HCT116 (cell line): Measurements from ENCODE around the gene KIF12. TPM values are rescaled to one million over a fixed set of nuclear protein-coding genes. Genes with fewer than 3 reads are reported as not detected.

Experiments
- ATAC-seq: fragments of 200-7000 bp; cut with Tn5 transposase; 2 replicates; pipeline ENCODE4 v1.9.1; 2020; ENCODE audit warnings: mild to moderate bottlenecking, moderate library complexity
- BruUV-seq: library from RNA; stranded (reverse); fragments of 400-500 nt; replicated peaks from 2 replicates; lab custom pipeline; 2021; lab: Mats Ljungman, UMichigan
- CTCF ChIA-PET: fragments of 300-600 bp; sonication (Branson Sonifier 250); formaldehyde crosslinking; loops from one replicate; lab custom pipeline; 2021; ENCODE audit warnings: antibody characterized with exemption; lab: Charles Lee
- POLR2A ChIA-PET: fragments of 300-600, 350-600 bp; sonication (Branson Sonifier 250); formaldehyde crosslinking; loops from one replicate; lab custom pipeline; 2021; ENCODE audit warnings: antibody characterized with exemption; lab: Charles Lee
- RAD21 ChIA-PET, 2 experiments: fragments of 300-600 bp; sonication (Branson Sonifier 250); formaldehyde crosslinking; loops; one replicate each; lab custom pipeline; 2023; ENCODE audit warnings: low total read pairs in 2 of 2; ENCODE audit not compliant: uncharacterized antibody in 2 of 2, unreplicated experiment in 2 of 2, low non-redundant PET in 1 of 2; lab: Charles Lee
- DNase-seq: peaks from one replicate; pipeline ENCODE4 v3.0.0-alpha.2; 2010; ENCODE audit warnings: low read depth, low spot score
- H2AFZ ChIP-seq: fragments of 200-600 bp; shearing (Covaris generic), sonication (generic); 2 replicates; pipeline ENCODE4 v1.6.1; 2017; ENCODE audit warnings: low read depth, mixed run types, mixed read lengths, antibody characterized with exemption, low read length; ENCODE audit not compliant: poor library complexity, severe bottlenecking
- H3K27ac ChIP-seq: 2 replicates; pipeline ENCODE4 v1.5.1; 2012; ENCODE audit warnings: low read depth, low read length
- H3K27me3 ChIP-seq: fragments of 200-600 bp; sonication (generic); 2 replicates; pipeline ENCODE4 v1.6.1; 2016; ENCODE audit warnings: mixed run types, low read length, mixed read lengths; ENCODE audit not compliant: insufficient read depth
- H3K36me3 ChIP-seq, 2 experiments: fragments of 200-500 bp in 1 of 2; fragments of 200-600 bp in 1 of 2; sonication (Bioruptor generic) in 1 of 2; sonication (generic) in 1 of 2; 2 replicates each; pipeline versions ENCODE4 v1.5.1 to v1.6.1; 2014 to 2016; ENCODE audit warnings: low read length in 2 of 2, inconsistent platforms in 1 of 2, mixed read lengths in 1 of 2, mixed run types in 1 of 2; ENCODE audit not compliant: insufficient read depth in 2 of 2, control insufficient read depth in 1 of 2
- H3K4me1 ChIP-seq, 2 experiments: fragments of 200-600 bp in 1 of 2; sonication (generic) in 1 of 2; 2 replicates each; pipeline versions ENCODE4 v1.5.1 to v1.6.1; 2012 to 2017; ENCODE audit warnings: low read length in 2 of 2, inconsistent platforms in 1 of 2, mild to moderate bottlenecking in 1 of 2, mixed read lengths in 1 of 2, mixed run types in 1 of 2, moderate library complexity in 1 of 2; ENCODE audit not compliant: insufficient read depth in 2 of 2, control insufficient read depth in 1 of 2
- H3K4me2 ChIP-seq: fragments of 200-600 bp; sonication (generic); 2 replicates; pipeline ENCODE4 v1.6.1; 2017; ENCODE audit warnings: mixed run types, low read length, mixed read lengths
- H3K4me3 ChIP-seq, 2 experiments: fragments of 200-600 bp in 1 of 2; sonication (generic) in 1 of 2; replicated peaks in 1 of 2; 2 replicates each; pipeline ENCODE4 v1.5.1; 2011 to 2016; ENCODE audit warnings: low read length in 2 of 2, control low read depth in 1 of 2, low read depth in 1 of 2, mild to moderate bottlenecking in 1 of 2, mixed read lengths in 1 of 2, mixed run types in 1 of 2
- H3K79me2 ChIP-seq: fragments of 200-600 bp; sonication (generic); 2 replicates; pipeline ENCODE4 v1.6.1; 2017; ENCODE audit warnings: mild to moderate bottlenecking, mixed run types, low read length, moderate library complexity, mixed read lengths; ENCODE audit not compliant: insufficient read depth
- H3K9ac ChIP-seq: fragments of 200-600 bp; sonication (generic); 2 replicates; pipeline ENCODE4 v1.6.1; 2016; ENCODE audit warnings: low read length, mixed read lengths
- H3K9me2 ChIP-seq: fragments of 200-600 bp; sonication (generic), shearing (Covaris generic); 2 replicates; pipeline ENCODE4 v1.6.1; 2017; ENCODE audit warnings: mixed run types, mild to moderate bottlenecking, moderate library complexity; ENCODE audit not compliant: insufficient read depth
- H3K9me3 ChIP-seq, 2 experiments: fragments of 200-500 bp in 1 of 2; fragments of 200-600 bp in 1 of 2; sonication (Bioruptor generic) in 1 of 2; sonication (generic) in 1 of 2; 2 replicates each; pipeline ENCODE4 v1.6.1; 2014 to 2017; ENCODE audit warnings: low read length in 2 of 2, mixed read lengths in 2 of 2, inconsistent platforms in 1 of 2, low read depth in 1 of 2, mild to moderate bottlenecking in 1 of 2, mixed run types in 1 of 2, moderate library complexity in 1 of 2; ENCODE audit not compliant: control insufficient read depth in 1 of 2, insufficient read depth in 1 of 2
- H4K20me1 ChIP-seq: fragments of 200-600 bp; sonication (generic), shearing (Covaris generic); 2 replicates; pipeline ENCODE4 v1.6.1; 2017; ENCODE audit warnings: mixed run types, mild to moderate bottlenecking, moderate library complexity; ENCODE audit not compliant: insufficient read depth
- CEBPB ChIP-seq: IDR thresholded peaks from 2 replicates; pipeline ENCODE4 v1.6.1; 2012; ENCODE audit warnings: low read depth
- ELF1 ChIP-seq: IDR thresholded peaks from 2 replicates; pipeline ENCODE4 v1.6.1; 2012; ENCODE audit warnings: low read depth, borderline replicate concordance
- EZH2 ChIP-seq: fragments of 200-600 bp; sonication (generic); IDR thresholded peaks from 2 replicates; pipeline ENCODE4 v1.6.1; 2017; ENCODE audit warnings: antibody characterized with exemption, mixed run types
- EZH2phosphoT487 ChIP-seq: fragments of 200-600 bp; IDR thresholded peaks from 2 replicates; pipeline ENCODE4 v1.6.1; 2018; ENCODE audit warnings: antibody characterized with exemption, borderline replicate concordance
- JUND ChIP-seq: IDR thresholded peaks from 2 replicates; pipeline ENCODE4 v1.6.1; 2012
- POLR2A ChIP-seq: IDR thresholded peaks from 2 replicates; pipeline ENCODE4 v1.7.0; 2011; ENCODE audit warnings: borderline replicate concordance; ENCODE audit not compliant: insufficient read depth, insufficient read length; ENCODE audit errors: extremely low read depth
- POLR2AphosphoS5 ChIP-seq: IDR thresholded peaks from 2 replicates; pipeline ENCODE4 v1.6.1; 2011; ENCODE audit warnings: mild to moderate bottlenecking, low read depth, low read length, moderate library complexity
- RAD21 ChIP-seq: IDR thresholded peaks from 2 replicates; pipeline ENCODE4 v1.6.1; 2012; ENCODE audit warnings: low read depth, mild to moderate bottlenecking
- SIN3A ChIP-seq: IDR thresholded peaks from 2 replicates; pipeline ENCODE4 v1.6.1; 2012; ENCODE audit warnings: low read depth
- SP1 ChIP-seq: IDR thresholded peaks from 2 replicates; pipeline ENCODE4 v1.6.1; 2012; ENCODE audit warnings: low read depth
- TCF7L2 ChIP-seq: IDR thresholded peaks from 2 replicates; pipeline ENCODE4 v1.7.0; 2011; ENCODE audit warnings: borderline replicate concordance, inconsistent platforms; ENCODE audit not compliant: insufficient read depth, insufficient read length; ENCODE audit errors: extremely low read depth
- ZNF274 ChIP-seq: fragments of 200-500 bp; sonication (Bioruptor generic); IDR thresholded peaks from 2 replicates; pipeline ENCODE4 v1.6.1; 2014; ENCODE audit warnings: mild to moderate bottlenecking, low read depth, low read length, inconsistent platforms
- intact Hi-C: fragments of 100-400 bp; cut with micrococcal nuclease; formaldehyde crosslinking; loops from 2 replicates; pipeline ENCODE4 v1.10.0; 2022
- total RNA-seq: library from RNA; stranded (reverse); gene quantifications from one replicate; pipeline ENCODE4 v1.2.1, GENCODE V29; 2021; ENCODE audit not compliant: unreplicated experiment
- TF ChIP-seq, protein P1 (sequence below): IDR thresholded peaks from 2 replicates; pipeline ENCODE4 v1.6.1; 2012; ENCODE audit warnings: low read depth

KIF12 gene
- total RNA-seq, 1 experiment from 2014 or later: 6.4 TPM

DNA sequence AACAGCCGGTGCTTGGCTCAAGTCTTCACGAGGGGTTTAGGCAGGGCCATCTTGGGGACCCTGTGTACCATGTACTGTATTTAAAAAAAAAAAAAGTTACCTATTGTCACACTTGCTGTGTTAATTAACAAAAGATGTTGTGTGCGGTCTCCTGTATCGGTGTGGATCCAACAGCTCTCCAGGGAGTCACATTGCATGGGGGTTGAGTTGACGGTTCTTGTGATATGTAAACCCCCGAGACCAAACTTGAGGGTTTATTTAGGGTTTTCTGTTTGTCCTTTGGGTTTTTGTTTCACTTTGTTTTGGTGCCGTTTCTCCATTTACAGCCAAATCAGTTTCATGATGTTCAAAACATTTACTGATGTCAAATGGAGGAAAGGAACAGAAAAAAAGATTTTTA, 43.2 kb downstream of the KIF12 start:
- no peak overlapping the region for H3K27ac ChIP-seq
- no peak overlapping the region for H3K4me2 ChIP-seq
- no peaks in the 10 kb centered on the region for H3K27me3 ChIP-seq
- DNase-seq: no peak
- no TSS peak for BruUV-seq
- no peaks in the 10 kb centered on the region for H3K36me3 ChIP-seq
- no peaks in the 10 kb centered on the region for H4K20me1 ChIP-seq
- POLR2A ChIA-PET: no interaction called here
- ATAC-seq: no peak
- H3K9me2 ChIP-seq: no peaks in the 10 kb centered on the region
- no peak overlapping the region for H2AFZ ChIP-seq
- no peaks in the 10 kb centered on the region for H3K4me1 ChIP-seq
- intact Hi-C loops: no loop called here
- TF ChIP-seq JUND: no peak
- TF ChIP-seq SIN3A: no peak
- TF ChIP-seq, protein P1, sequence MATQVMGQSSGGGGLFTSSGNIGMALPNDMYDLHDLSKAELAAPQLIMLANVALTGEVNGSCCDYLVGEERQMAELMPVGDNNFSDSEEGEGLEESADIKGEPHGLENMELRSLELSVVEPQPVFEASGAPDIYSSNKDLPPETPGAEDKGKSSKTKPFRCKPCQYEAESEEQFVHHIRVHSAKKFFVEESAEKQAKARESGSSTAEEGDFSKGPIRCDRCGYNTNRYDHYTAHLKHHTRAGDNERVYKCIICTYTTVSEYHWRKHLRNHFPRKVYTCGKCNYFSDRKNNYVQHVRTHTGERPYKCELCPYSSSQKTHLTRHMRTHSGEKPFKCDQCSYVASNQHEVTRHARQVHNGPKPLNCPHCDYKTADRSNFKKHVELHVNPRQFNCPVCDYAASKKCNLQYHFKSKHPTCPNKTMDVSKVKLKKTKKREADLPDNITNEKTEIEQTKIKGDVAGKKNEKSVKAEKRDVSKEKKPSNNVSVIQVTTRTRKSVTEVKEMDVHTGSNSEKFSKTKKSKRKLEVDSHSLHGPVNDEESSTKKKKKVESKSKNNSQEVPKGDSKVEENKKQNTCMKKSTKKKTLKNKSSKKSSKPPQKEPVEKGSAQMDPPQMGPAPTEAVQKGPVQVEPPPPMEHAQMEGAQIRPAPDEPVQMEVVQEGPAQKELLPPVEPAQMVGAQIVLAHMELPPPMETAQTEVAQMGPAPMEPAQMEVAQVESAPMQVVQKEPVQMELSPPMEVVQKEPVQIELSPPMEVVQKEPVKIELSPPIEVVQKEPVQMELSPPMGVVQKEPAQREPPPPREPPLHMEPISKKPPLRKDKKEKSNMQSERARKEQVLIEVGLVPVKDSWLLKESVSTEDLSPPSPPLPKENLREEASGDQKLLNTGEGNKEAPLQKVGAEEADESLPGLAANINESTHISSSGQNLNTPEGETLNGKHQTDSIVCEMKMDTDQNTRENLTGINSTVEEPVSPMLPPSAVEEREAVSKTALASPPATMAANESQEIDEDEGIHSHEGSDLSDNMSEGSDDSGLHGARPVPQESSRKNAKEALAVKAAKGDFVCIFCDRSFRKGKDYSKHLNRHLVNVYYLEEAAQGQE: no peak
- TF ChIP-seq ZNF274: no peak
- TF ChIP-seq EZH2phosphoT487: no peak
- no peak for TF ChIP-seq ELF1
- no peak for TF ChIP-seq SP1
- TF ChIP-seq POLR2A: no peak
- no peak for TF ChIP-seq CEBPB
- no peak for TF ChIP-seq RAD21
- TF ChIP-seq EZH2: no peak
- no peak for TF ChIP-seq TCF7L2
- no peak for TF ChIP-seq POLR2AphosphoS5
- TF ChIP-seq, all 23 proteins: peak for 0
- H3K79me2 ChIP-seq: no peaks in the 10 kb centered on the region
- RAD21 ChIA-PET: no interaction called here
- CTCF ChIA-PET: no interaction called here
- H3K9ac ChIP-seq: no peak overlapping the region
- no peaks in the 10 kb centered on the region for H3K9me3 ChIP-seq
- no peak overlapping the region for H3K4me3 ChIP-seq
